GM13977 (cell line): ENCODE results near the gene SETD1B.

ENCODE experiments used
- DNase-seq: peaks from one replicate; pipeline ENCODE4 v3.0.0; 2012; ENCODE audit warnings: low spot score
- in situ Hi-C: fragments of 300-500 bp; cut with MboI; formaldehyde crosslinking; loops from one replicate; pipeline ENCODE4 v1.12.0; 2022; ENCODE audit warnings: low sequenced_read_pairs, low pct_unique_long_range_greater_than_20kb, mixed read lengths, inconsistent platforms; ENCODE audit not compliant: unreplicated experiment
- TF ChIP-seq, protein P1 (sequence below): IDR thresholded peaks from 2 replicates; pipeline ENCODE4 v1.5.1; 2012; ENCODE audit warnings: mild to moderate bottlenecking, control low read depth; ENCODE audit not compliant: insufficient read depth; ENCODE audit errors: extremely low read depth, missing control alignments

Gene SETD1B

DNA sequence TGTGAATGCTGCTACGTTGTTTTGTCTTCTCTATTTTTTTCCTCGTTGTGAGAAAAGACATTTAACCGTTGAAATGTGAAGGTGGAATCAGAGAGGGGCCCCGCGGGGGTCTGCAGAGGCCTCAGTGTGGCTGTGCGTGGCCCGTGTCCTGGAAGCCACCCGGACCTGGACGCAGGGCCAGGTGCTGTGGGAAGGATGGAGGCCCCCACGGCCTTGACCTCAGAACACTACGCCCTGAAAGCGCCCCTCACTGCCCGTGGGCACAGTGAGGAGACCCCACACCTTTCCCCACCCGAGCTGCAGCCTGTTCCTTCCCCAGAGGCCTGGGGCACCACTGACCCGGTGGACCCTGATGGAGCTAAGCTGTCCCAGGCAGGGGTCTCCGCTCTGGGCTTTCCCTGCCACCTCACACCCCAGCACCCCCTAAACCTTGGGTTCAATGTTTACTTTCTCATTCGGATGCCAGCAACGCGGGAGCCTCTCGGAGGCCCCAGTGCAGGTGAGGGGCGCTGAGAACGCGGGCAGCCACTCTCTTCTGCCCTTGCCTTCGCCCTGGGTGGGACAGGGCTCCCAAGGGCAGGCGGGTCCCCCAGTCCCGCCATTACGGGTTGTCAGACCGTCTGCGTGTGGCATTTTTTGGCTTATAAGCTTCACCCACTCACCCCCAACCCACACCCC lies 26.9 kb downstream of the SETD1B start:
- in situ Hi-C loops, result no loop called here
- TF ChIP-seq, protein P1, sequence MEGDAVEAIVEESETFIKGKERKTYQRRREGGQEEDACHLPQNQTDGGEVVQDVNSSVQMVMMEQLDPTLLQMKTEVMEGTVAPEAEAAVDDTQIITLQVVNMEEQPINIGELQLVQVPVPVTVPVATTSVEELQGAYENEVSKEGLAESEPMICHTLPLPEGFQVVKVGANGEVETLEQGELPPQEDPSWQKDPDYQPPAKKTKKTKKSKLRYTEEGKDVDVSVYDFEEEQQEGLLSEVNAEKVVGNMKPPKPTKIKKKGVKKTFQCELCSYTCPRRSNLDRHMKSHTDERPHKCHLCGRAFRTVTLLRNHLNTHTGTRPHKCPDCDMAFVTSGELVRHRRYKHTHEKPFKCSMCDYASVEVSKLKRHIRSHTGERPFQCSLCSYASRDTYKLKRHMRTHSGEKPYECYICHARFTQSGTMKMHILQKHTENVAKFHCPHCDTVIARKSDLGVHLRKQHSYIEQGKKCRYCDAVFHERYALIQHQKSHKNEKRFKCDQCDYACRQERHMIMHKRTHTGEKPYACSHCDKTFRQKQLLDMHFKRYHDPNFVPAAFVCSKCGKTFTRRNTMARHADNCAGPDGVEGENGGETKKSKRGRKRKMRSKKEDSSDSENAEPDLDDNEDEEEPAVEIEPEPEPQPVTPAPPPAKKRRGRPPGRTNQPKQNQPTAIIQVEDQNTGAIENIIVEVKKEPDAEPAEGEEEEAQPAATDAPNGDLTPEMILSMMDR, result no peak

GRCh38 chr12:121831571-121832245 lies 27.9 kb downstream of the SETD1B start:
- no peak for DNase-seq
- in situ Hi-C loops, result no loop called here
- TF ChIP-seq, protein P1, result no peak

More for the DNA sequence above, 26.9 kb downstream of the SETD1B start:
- DNase-seq, result no peak

- in situ Hi-C loops, result no loop called here
- TF ChIP-seq, protein P1, result no peak
- no peak for DNase-seq
These were observed 33.9 kb downstream of the SETD1B start for GRCh38 chr12:121837680-121838079.

DNA sequence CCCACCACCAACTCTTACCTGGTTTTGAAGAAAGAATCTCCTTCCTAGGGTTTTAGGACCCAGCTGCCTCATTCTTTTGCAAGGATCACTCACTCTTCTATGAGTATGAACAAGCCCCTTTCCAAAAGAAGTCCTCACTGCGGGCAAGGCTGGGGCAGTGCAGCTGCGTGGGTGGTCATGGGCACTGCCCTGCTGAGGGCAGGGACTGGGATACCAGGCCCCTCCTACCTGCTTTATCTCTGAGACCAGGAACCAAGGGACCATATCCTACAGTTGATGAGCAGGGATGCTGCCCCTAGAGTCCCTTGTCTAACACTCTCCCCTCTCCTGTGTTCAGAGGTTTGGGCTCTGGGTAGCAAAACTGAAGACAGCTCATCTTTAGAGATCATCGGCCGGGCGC lies 34.3 kb downstream of the SETD1B start:
- in situ Hi-C loops, result no loop called here
- no peak for DNase-seq
- TF ChIP-seq, protein P1, result no peak

GRCh38 chr12:121839106-121839992 lies 35.5 kb downstream of the SETD1B start:
- TF ChIP-seq, protein P1, result no peak
- in situ Hi-C loops, result no loop called here
- peak; percentile 99 for DNase-seq

DNA sequence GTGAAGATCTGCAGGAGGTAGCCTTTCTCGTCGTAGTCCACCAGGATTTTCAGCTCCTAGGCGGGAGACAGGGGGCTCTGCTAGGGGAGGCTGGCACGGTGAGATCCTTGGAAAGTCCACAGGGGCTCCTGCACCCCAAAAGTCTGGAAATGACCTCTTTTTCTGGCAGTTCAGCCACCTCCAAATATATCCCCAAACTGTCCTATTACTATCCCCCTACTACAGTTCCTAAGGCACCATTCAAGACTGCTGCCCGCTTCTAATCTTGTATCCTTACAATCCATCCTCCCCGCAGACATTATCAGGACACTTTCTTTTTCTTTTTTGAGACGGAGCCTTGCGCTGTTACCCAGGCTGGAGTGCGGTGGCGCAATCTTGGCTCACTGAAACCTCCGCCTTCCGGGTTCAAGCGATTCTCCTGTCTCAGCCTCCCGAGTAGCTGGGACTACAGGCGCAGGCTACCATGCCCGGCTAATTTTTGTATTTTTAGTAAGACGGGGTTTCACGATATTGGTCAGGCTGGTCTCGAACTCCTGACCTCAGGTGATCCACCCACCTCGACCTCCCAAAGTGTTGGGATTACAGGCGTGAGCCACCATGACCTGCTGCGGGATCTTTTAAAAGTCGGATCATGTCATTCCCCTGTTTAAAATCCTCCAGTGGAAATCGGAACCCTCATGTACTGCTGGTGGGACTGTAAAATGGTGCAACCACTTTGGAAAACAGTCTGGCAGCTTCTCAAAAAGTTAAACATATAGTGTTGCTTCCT lies 36.4 kb downstream of the SETD1B start:
- DNase-seq, result no peak
- TF ChIP-seq, protein P1, result no peak
- in situ Hi-C loops, result no loop called here
